Measurements from ENCODE around the gene LARGE2.

Gene LARGE2

GRCh38 chr11:45968901-45969300 lies 46.4 kb downstream of the LARGE2 start:
- no peak for DNase-seq

- no peak for DNase-seq
Observed at GRCh38 chr11:45973601-45974000, 51.1 kb downstream of the LARGE2 start.

- no peak for DNase-seq
Observed at GRCh38 chr11:45974806-45975205, 52.4 kb downstream of the LARGE2 start.

Data from stimulated activated CD4-positive, alpha-beta T cell treated with anti-CD3 and anti-CD28 coated beads, Interleukin-2, amount 100 ng/mL, for 48 hours (primary cell).